GM12891 (cell line): ENCODE measurements around the gene SIN3A.
"Not testable (repeated sequence)": the region's sequence is repeated elsewhere in the genome, so short reads cannot be mapped to it uniquely, and the experiment has no call there.

ENCODE experiments used
- POLR2A ChIP-seq: IDR thresholded peaks from 2 replicates; pipeline ENCODE4 v1.6.1; 2011; ENCODE audit warnings: low read depth, low read length, control low read depth
- SPI1 ChIP-seq: IDR thresholded peaks from 2 replicates; pipeline ENCODE4 v1.6.1; 2011; ENCODE audit warnings: low read depth, low read length, control low read depth

- not testable (repeated sequence) for TF ChIP-seq POLR2A, SPI1
Observed at GRCh38 chr15:75349351-75349669, 102.2 kb downstream of the SIN3A start.
